Measurements from ENCODE around the gene RUNX1. TPM values are rescaled to one million over a fixed set of nuclear protein-coding genes. Genes with fewer than 3 reads are reported as not detected.

Gene RUNX1
- polyA plus RNA-seq, 1 donor: 9.2 TPM

- peaks cover 4% of the 10 kb centered on the region for H3K4me1 ChIP-seq (ENCODE audit: control insufficient read depth, insufficient read depth, low read length)
- H3K27me3 ChIP-seq (ENCODE audit: control insufficient read depth, insufficient read depth, low read length): no peaks in the 10 kb centered on the region
- no peaks in the 10 kb centered on the region for H3K9me3 ChIP-seq (ENCODE audit: control insufficient read depth, low read depth, low read length)
- DNase-seq: no peak
- H3K27ac ChIP-seq (ENCODE audit: low read length): no peak overlapping the region
- no CpG with 5 or more reads among the region's 3 CpGs for WGBS (ENCODE audit: insufficient coverage, low lambda C conversion rate)
- H3K36me3 ChIP-seq (ENCODE audit: control insufficient read depth, insufficient read depth, low read length): peaks cover 5% of the 10 kb centered on the region
- H3K4me3 ChIP-seq (ENCODE audit: low read length): no peak overlapping the region
Measured at GRCh38 chr21:34870246-34870645, 178.9 kb downstream of the RUNX1 start.

GRCh38 chr21:34869545-34869944, 179.6 kb downstream of the RUNX1 start:
- DNase-seq: no peak
- Histone ChIP-seq H3K9me3 (ENCODE audit: control insufficient read depth, low read depth, low read length) (no peaks in the 10 kb centered on the region), H3K27ac (ENCODE audit: low read length) (no peak overlapping the region), H3K27me3 (ENCODE audit: control insufficient read depth, insufficient read depth, low read length) (no peaks in the 10 kb centered on the region), H3K4me3 (ENCODE audit: low read length) (no peak overlapping the region), H3K36me3 (ENCODE audit: control insufficient read depth, insufficient read depth, low read length) (peaks cover 5% of the 10 kb centered on the region), H3K4me1 (ENCODE audit: control insufficient read depth, insufficient read depth, low read length) (peaks cover 11% of the 10 kb centered on the region)
- 78% methylated on average over 1 of the region's 7 CpGs for WGBS (ENCODE audit: insufficient coverage, low lambda C conversion rate)

GRCh38 chr21:34867785-34868184, 181.3 kb downstream of the RUNX1 start:
- no CpG with 5 or more reads among the region's 4 CpGs for WGBS (ENCODE audit: insufficient coverage, low lambda C conversion rate)
- H3K4me1 ChIP-seq (ENCODE audit: control insufficient read depth, insufficient read depth, low read length): peaks cover 21% of the 10 kb centered on the region
- no peaks in the 10 kb centered on the region for H3K9me3 ChIP-seq (ENCODE audit: control insufficient read depth, low read depth, low read length)
- no peak overlapping the region for H3K4me3 ChIP-seq (ENCODE audit: low read length)
- no peaks in the 10 kb centered on the region for H3K27me3 ChIP-seq (ENCODE audit: control insufficient read depth, insufficient read depth, low read length)
- peaks cover 5% of the 10 kb centered on the region for H3K36me3 ChIP-seq (ENCODE audit: control insufficient read depth, insufficient read depth, low read length)
- H3K27ac ChIP-seq (ENCODE audit: low read length): no peak overlapping the region
- DNase-seq: no peak

- Histone ChIP-seq H3K36me3 (ENCODE audit: control insufficient read depth, insufficient read depth, low read length) (peaks cover 5% of the 10 kb centered on the region), H3K27me3 (ENCODE audit: control insufficient read depth, insufficient read depth, low read length) (no peaks in the 10 kb centered on the region), H3K4me1 (ENCODE audit: control insufficient read depth, insufficient read depth, low read length) (peaks cover 21% of the 10 kb centered on the region), H3K27ac (ENCODE audit: low read length) (no peak overlapping the region), H3K9me3 (ENCODE audit: control insufficient read depth, low read depth, low read length) (no peaks in the 10 kb centered on the region), H3K4me3 (ENCODE audit: low read length) (no peak overlapping the region)
- WGBS (ENCODE audit: insufficient coverage, low lambda C conversion rate): no CpG with 5 or more reads among the region's 20 CpGs
- DNase-seq: peak; percentile 51 to 87
Measured at GRCh38 chr21:34865400-34866241, 183.5 kb downstream of the RUNX1 start.

- H3K27me3 ChIP-seq (ENCODE audit: control insufficient read depth, insufficient read depth, low read length): no peaks in the 10 kb centered on the region
- no peak for DNase-seq
- peaks cover 5% of the 10 kb centered on the region for H3K36me3 ChIP-seq (ENCODE audit: control insufficient read depth, insufficient read depth, low read length)
- peak overlapping the region; percentile 38 for H3K27ac ChIP-seq (ENCODE audit: low read length)
- H3K4me1 ChIP-seq (ENCODE audit: control insufficient read depth, insufficient read depth, low read length): peaks cover 21% of the 10 kb centered on the region
- no peaks in the 10 kb centered on the region for H3K9me3 ChIP-seq (ENCODE audit: control insufficient read depth, low read depth, low read length)
- H3K4me3 ChIP-seq (ENCODE audit: low read length): no peak overlapping the region
- WGBS (ENCODE audit: insufficient coverage, low lambda C conversion rate): no CpG with 5 or more reads among the region's 8 CpGs
Measured at GRCh38 chr21:34864370-34865149, 184.5 kb downstream of the RUNX1 start.

GRCh38 chr21:34862951-34863350, 186.2 kb downstream of the RUNX1 start:
- H3K36me3 ChIP-seq (ENCODE audit: control insufficient read depth, insufficient read depth, low read length): peaks cover 12% of the 10 kb centered on the region
- no CpG with 5 or more reads among the region's 3 CpGs for WGBS (ENCODE audit: insufficient coverage, low lambda C conversion rate)
- peaks cover 21% of the 10 kb centered on the region for H3K4me1 ChIP-seq (ENCODE audit: control insufficient read depth, insufficient read depth, low read length)
- no peak for DNase-seq
- no peaks in the 10 kb centered on the region for H3K27me3 ChIP-seq (ENCODE audit: control insufficient read depth, insufficient read depth, low read length)
- no peak overlapping the region for H3K4me3 ChIP-seq (ENCODE audit: low read length)
- H3K9me3 ChIP-seq (ENCODE audit: control insufficient read depth, low read depth, low read length): no peaks in the 10 kb centered on the region
- no peak overlapping the region for H3K27ac ChIP-seq (ENCODE audit: low read length)

- no CpG with 5 or more reads among the region's 4 CpGs for WGBS (ENCODE audit: insufficient coverage, low lambda C conversion rate)
- Histone ChIP-seq H3K4me1 (ENCODE audit: control insufficient read depth, insufficient read depth, low read length) (peaks cover 21% of the 10 kb centered on the region), H3K4me3 (ENCODE audit: low read length) (no peak overlapping the region), H3K9me3 (ENCODE audit: control insufficient read depth, low read depth, low read length) (no peaks in the 10 kb centered on the region), H3K27me3 (ENCODE audit: control insufficient read depth, insufficient read depth, low read length) (no peaks in the 10 kb centered on the region), H3K27ac (ENCODE audit: low read length) (no peak overlapping the region), H3K36me3 (ENCODE audit: control insufficient read depth, insufficient read depth, low read length) (peaks cover 18% of the 10 kb centered on the region)
- DNase-seq: no peak
Measured at GRCh38 chr21:34861258-34861657, 187.8 kb downstream of the RUNX1 start.

- no peak for DNase-seq
- H3K4me3 ChIP-seq (ENCODE audit: low read length): no peak overlapping the region
- peaks cover 21% of the 10 kb centered on the region for H3K36me3 ChIP-seq (ENCODE audit: control insufficient read depth, insufficient read depth, low read length)
- H3K4me1 ChIP-seq (ENCODE audit: control insufficient read depth, insufficient read depth, low read length): peaks cover 16% of the 10 kb centered on the region
- H3K27me3 ChIP-seq (ENCODE audit: control insufficient read depth, insufficient read depth, low read length): no peaks in the 10 kb centered on the region
- H3K27ac ChIP-seq (ENCODE audit: low read length): no peak overlapping the region
- whole genome bisulfite sequencing (ENCODE audit: insufficient coverage, low lambda C conversion rate): 100% methylated on average over 1 of the region's 5 CpGs
- no peaks in the 10 kb centered on the region for H3K9me3 ChIP-seq (ENCODE audit: control insufficient read depth, low read depth, low read length)
Measured at GRCh38 chr21:34859976-34860653, 189.0 kb downstream of the RUNX1 start.

GRCh38 chr21:34858559-34858958, 190.5 kb downstream of the RUNX1 start:
- Histone ChIP-seq H3K4me3 (ENCODE audit: low read length) (no peak overlapping the region), H3K4me1 (ENCODE audit: control insufficient read depth, insufficient read depth, low read length) (peaks cover under 1% of the 10 kb centered on the region), H3K9me3 (ENCODE audit: control insufficient read depth, low read depth, low read length) (no peaks in the 10 kb centered on the region), H3K36me3 (ENCODE audit: control insufficient read depth, insufficient read depth, low read length) (peaks cover 24% of the 10 kb centered on the region), H3K27me3 (ENCODE audit: control insufficient read depth, insufficient read depth, low read length) (no peaks in the 10 kb centered on the region), H3K27ac (ENCODE audit: low read length) (no peak overlapping the region)
- no CpG with 5 or more reads among the region's 3 CpGs for WGBS (ENCODE audit: insufficient coverage, low lambda C conversion rate)
- no peak for DNase-seq

- Histone ChIP-seq H3K4me3 (ENCODE audit: low read length) (no peak overlapping the region), H3K4me1 (ENCODE audit: control insufficient read depth, insufficient read depth, low read length) (no peaks in the 10 kb centered on the region), H3K27ac (ENCODE audit: low read length) (no peak overlapping the region), H3K36me3 (ENCODE audit: control insufficient read depth, insufficient read depth, low read length) (peaks cover 24% of the 10 kb centered on the region), H3K9me3 (ENCODE audit: control insufficient read depth, low read depth, low read length) (no peaks in the 10 kb centered on the region), H3K27me3 (ENCODE audit: control insufficient read depth, insufficient read depth, low read length) (no peaks in the 10 kb centered on the region)
- no CpG with 5 or more reads among the region's 4 CpGs for WGBS (ENCODE audit: insufficient coverage, low lambda C conversion rate)
- no peak for DNase-seq
Measured at GRCh38 chr21:34857874-34858273, 191.2 kb downstream of the RUNX1 start.

Measured in large intestine (tissue), 3 donors.